GM21360 (cell line): ENCODE data around the gene MEF2D.

Experiments
- ATAC-seq: cut with Tn5 transposase; IDR thresholded peaks from one replicate; pipeline ENCODE4 v1.9.1; 2021; ENCODE audit warnings: mild to moderate bottlenecking, moderate library complexity; ENCODE audit not compliant: unreplicated experiment

The MEF2D gene

DNA sequence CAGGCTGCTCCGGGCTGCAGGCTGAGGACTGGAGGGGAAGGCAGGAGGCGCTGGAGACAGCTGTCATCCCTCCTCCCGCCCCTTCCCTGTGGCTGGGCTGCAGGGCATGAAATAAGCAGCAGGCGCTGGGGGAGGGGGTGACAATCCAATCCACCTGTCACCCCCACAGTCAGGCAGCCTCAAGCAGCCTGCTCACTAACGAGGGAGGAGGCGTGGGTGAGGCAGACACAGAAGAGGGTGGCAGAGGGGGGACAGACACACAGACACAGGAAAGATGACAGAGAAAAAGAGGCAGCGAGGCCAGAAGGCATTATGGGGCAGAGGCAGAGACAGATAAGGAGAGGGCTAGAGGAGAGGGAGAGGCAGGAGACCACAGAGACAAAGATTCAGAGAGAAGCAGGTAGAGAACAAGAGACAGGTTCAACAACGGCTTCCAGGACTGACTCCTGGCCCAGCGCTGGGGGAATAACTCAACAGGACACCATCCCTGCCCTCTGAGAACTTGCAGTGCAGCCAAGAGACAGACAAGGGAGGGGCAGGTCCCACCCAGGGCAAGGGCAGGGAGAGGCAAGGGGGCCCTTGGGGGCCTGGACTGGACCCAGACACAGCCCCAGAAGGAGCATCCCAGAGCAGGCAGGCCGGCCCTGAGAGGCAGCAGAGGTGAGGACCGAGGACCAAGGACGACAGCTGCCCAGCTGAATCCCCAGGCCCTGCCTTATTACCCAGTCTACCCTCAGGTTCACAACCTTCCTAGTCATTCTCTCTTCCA is 11.2 kb downstream of the MEF2D start:
- no peak for ATAC-seq

DNA sequence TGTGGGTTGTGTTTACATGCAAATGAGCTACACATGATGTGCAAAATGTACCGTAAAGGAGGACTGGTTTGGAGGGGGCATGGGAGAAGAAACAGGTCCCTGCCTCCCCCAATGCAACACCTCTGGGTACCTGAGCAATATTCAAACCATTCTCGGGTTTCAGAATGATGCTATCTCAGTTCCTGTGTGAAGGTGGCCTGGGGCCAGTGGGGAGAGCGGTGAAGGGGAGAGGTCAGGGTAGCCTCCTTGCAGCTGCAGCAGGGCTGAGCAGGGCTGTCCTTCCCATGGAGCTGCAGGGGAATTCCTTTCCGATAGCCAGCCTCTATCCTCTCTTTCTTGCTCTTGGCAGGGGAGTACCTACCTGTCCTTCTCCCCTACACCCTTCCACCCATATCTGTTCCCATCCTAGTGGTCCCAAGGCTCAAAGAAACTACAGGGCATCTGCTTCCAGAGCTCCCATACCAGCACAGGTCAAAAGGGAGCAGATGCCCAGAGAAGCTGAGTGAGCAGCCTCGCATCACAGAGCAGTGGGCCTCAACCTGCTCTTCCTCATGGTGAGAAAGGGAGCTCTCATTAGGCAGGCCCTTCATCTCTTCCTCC is 11.9 kb downstream of the MEF2D start:
- ATAC-seq = peak; percentile 37

DNA sequence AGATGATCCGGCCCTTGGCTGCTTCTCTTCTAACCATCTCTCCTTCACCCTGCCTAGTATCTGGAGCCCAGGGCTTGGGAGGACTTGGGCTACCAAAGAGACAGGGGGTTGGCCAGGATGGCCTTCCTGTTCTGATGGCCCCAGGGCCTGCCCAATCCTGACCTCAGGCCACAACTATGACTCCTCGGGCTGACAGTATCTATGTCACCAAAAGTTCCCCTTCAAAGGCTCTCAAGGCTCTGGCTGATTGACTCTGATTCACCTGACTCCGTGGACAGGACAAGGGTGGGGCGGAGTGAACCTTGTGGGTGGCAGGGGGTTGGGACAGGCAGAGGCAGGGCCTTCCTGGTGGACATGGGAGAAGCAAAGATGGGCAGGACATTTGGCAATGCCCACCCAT is 12.7 kb downstream of the MEF2D start:
- no peak for ATAC-seq

DNA sequence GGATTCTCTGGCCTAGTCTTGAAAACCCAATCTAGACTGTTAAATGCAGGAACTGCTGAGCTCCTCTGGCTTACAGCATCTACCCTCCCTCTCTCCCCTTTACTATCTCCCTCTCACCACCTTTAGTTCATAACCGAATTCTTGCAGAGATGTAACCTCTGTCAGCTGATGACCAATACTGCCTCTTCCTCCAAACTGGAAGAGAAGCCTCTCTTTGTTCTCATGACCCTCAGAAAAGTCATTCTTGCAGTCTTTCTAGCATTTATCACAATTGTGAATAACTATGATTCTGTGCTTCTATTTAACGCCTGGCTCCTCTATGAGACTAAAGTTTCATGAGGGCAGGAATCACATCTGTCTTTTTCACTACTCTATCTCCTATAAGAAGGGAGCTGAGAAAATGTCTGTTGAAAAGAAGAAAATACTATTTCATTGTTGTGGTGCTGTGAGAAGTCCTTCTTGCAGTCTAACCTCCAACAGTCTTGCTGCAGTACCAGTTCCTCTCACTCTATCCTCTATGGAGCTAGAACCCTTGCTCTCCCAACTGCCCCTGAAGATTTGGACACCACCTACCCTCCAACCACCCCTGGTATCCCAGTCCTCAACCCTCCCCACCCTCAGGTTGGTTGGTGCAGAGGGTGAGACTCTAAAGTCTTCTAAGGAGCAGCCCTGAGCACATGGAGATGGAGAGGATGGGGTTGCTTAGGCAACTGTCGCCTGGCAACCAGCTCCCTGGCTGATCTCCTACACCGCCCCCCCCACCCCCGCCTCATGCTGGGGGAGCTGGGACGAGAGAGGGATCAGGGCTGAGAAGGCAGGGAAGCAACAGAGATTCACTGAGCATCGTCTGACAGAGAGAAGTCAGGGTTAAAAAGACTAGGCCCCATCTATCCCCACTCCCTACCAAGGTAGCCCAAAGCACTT is 13.9 kb downstream of the MEF2D start:
- no peak for ATAC-seq

DNA sequence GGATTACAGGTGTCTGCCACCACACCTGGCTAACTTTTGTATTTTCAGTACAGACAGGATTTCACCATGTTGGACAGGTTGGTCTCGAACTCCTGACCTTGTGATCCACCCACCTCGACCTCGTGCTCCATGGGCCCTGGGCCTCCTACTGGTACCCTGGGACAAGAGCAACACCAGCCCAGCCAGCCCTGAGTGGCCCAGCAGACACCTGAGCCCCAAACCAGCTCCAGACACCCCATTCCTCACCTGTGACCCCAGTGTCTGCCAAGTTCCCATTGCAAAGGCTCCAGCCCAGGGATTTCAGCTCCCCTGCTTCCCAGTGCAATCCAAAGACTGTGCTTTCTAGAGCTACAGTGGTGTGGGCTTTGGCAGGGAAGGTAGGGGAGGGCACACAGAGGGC is 14.6 kb downstream of the MEF2D start:
- ATAC-seq = no peak

DNA sequence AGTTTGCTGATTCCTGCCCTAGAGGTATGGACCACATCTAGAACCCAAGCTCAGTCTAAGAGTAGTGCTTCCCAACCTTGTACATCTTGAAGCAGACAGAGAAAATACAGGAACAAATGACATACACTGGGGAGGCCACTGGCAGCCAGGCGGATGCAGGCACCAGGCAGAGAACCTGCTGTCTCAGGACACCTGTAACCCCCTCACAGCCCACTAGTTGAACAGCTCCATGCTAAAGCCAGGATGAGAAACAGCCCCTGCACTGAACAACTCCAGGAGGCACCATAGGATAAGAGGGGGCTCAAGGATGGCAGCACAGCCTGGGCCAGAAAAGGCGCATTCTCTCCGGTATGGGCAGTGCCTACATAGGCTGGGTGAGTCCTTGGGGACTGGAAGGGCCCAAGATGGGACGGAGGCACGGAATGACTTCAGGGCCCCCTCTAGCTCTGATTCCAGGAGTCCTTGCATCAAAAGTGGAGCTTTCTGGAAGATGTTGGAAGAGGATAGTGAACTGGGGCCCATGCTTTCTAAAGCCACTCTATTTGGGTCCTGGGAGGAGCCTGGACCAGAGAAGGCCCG is 16.0 kb downstream of the MEF2D start:
- ATAC-seq = no peak

DNA sequence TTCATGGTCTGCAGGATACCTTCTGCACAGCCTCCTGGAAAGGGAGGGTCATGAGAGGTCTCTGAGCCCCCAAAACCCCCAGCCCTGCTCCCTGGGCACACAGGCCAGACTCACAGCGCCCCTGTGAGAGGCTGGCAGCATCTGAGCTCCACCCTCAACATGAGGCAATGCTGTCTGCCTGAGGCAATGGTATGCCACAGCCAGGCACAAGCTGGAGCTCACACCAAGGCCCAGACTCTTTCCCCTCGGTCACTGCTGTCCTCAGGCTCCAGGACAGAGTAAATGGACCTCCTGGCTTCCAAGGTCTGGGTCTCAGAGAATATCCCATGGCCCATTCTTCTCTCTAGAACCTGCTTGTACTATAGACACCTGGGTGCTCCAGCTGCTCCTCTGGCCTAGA is 17.2 kb downstream of the MEF2D start:
- no peak for ATAC-seq

DNA sequence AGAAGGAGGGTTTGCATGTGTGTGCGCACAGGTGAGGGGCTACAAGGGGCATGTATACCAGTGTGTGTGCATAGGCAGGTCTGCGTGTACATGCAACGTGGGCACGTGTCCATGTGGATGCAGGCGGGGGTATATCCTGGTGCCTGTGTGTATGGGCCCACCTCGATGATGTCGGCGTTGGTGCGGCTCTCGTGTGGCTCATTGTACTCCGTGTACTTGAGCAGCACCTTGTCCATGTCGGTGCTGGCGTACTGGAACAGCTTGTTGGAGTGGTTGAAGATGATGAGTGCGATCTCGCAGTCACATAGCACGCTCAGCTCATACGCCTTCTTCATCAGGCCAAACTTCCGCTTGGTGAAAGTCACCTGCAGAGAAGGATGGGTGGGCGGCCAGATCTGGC is 18.3 kb downstream of the MEF2D start:
- ATAC-seq = no peak

DNA sequence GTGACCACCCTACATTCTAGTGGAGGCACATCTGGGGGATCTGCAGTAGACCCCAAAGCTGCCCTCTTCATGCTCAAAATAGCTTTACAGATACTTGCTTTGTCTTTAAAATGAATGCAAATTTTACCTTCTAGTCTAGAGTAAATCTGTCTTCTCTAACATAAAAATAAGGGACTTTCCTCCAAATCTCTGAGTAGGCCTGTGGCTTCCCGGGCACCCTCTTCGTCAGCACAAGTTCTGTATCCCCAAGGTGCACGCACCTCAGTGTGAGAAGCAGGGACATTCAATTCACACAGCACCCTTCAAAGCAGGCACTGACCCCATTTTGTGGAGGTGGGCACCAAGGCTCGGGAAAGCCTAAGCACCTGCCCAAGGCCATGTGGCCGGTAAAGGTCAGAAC is 19.0 kb downstream of the MEF2D start:
- no peak for ATAC-seq

DNA sequence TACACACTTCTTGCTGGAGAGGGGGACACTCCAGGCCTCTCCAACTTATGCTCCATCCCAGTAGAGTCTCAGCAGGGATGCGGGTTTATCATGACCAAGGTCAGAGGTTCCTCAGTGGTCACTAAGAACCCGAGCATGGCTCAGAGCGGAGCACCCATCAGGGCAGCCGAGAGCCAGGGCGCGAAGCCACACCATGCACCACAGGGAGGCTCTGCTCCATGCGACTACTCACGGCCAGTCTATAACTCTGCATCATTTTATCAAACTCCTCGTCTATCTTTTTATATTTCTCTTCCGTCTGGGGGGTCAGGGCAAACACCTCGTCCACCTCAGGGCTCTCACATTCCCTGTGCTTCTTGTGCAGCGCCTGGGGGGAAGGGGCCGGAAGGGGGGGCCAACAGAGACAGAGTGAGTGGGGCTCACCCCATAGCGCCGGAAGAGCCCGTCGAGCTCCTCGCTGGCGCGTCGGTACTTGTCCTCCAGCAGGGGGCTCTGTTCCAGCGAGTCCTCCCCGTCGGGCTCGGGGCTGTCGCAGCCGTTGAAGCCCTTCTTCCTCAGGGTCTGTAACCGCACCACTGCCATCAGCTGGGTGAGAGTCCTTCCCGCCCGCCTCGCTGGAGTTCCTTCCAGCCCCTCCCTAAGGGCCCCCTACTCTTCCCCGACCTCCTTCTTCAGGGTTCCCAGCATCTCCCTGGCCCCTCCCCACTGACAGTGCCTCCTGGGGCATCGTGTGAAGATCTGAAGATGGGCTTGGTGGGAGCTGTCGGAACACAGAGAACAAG is 20.0 kb downstream of the MEF2D start:
- ATAC-seq = no peak

DNA sequence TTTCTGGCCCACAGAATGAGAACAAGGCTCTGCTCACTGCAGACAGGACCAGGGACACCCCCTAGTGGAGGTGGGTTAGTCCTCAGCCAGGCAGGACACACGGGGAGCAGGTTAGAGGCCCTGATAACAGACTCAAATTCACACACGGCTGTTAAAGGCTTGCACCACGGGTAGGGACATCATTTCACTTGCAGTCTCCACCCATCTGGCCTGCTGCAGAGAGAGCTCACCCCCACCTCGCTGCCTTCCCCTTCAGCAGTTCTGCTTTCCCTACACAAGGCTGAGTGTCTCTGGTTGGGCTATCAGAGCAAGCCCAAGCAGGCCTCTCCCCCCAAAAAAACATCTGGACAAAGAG is 20.6 kb downstream of the MEF2D start:
- no peak for ATAC-seq

DNA sequence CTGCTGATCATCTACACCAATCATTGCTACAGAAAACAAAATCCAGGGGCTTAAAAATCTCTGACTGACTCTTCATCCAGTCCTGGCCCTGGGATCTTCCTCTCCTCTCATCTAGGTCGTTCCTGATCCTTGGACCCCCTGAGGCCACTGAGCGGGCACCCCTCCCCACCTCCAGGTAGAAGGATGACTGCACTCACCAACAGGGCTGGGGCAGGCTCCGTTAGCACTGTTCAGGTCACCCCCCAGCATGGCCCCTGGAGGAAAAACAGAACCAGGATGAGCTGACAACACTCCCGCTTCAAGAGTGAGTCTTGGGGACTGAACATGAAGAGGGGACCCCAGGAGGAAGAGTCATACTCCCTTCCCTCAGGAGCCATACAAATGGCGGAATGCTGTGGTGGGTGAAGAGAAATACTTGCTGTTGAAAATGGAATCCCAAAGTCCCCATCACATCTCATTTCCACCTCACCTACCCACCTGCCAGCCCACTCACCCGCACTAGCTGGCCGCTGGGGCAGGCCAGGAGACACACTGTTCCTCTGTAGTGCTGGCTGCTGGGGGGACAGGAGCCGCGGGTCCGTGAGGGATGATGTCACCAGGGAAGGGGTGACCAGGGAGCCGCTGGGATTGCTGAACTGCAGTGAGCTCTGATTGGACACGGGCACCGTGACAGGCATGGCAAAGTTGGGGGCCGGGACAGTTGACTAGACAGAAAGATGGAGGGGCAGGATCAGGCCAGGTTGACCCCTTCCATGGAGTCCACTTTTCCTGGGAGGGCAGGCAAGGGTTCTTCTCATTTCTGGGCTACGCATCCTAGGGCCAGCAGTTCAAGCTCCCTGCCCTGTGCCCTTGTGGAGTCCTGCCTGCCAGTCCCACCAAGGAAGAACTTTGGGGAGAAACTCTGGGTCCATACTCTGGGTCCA is 21.2 kb downstream of the MEF2D start:
- ATAC-seq = no peak

DNA sequence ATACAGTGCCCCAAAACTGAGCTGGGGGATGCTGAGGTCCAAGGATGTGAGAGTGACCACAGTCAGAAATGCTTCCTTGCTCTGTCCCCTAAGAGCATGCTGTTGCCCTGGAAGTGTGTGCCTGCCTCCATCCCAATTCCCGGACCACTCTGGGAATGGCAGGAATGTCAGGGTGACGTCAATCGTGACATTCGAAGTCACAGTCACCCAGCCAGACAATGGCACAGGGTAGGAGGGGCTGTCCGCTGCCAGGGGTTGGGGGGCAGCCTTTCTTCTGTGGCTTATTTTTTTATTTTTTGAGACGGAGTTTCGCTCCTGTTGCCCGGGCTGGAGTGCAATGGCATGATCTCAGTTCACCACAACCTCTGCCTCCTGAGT is 22.3 kb downstream of the MEF2D start:
- ATAC-seq = no peak

DNA sequence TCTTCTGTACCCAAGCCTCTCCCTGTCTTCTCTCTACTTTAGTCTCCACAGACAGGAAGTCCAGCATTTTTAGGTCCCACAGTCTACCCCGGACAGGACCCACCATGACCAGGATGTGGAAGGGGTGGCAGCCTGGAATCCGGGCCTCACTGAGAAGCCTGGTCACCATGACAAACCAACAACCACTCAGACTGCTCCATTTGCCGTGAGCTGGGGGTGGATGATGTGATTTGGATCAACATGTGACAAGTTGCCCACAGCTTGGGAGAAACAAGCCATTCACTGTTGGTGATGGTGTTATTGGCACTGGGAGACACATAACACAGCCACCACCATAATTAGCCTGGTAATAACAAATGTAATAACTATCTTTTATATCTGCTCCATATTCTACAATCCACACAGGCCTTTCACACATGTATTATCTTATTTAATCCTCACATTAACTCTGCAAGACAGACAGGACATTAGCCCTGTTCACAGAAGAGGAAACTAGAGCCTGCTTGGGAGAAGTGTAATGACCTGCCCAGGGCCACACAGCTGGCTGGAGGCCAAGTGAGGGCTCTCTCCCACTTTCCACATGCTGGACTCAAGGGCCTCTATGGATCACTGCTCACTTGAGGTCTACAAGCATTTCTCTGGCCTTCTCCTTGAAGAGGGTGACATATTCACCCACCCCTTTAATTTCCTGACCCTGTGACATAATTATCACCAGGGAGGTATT is 22.9 kb downstream of the MEF2D start:
- no peak for ATAC-seq

DNA sequence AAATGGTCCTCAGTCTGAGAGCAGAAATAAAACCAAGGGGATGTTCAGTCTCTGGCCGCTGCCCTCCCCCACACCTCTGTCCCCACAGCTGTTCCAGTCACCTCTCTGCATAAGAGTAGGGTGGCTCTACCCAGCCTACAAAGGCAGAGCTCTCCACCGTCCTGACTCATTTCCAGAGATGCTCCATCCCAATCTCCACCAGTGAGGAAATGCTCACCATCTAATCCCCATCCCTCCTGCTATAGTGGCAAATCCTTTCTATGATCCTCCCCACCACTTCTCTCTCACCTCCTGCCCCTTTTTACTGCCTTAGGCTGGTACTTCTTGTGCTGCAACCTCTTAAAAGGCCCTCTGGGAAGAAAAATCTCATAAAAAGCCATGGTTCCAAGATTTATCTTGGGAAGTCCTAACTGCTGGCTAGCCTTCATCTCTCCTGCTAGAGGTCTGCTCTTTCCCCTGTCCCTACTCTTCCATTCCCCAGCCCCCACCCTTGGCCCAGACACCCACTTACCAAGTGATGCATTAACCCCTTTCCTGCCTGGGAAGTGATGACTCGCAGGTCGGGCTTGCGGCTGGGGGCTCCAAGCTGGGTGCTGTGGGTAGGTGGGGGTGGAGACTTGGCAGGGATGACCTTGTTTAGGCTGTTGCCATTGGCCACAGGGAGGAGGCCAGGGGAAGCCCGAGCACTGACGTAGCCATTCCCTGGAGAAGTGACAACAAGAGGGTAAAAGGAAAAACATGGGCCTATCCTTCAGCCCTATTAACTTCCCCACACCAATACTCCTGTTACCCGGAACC is 23.9 kb downstream of the MEF2D start:
- no peak for ATAC-seq

DNA sequence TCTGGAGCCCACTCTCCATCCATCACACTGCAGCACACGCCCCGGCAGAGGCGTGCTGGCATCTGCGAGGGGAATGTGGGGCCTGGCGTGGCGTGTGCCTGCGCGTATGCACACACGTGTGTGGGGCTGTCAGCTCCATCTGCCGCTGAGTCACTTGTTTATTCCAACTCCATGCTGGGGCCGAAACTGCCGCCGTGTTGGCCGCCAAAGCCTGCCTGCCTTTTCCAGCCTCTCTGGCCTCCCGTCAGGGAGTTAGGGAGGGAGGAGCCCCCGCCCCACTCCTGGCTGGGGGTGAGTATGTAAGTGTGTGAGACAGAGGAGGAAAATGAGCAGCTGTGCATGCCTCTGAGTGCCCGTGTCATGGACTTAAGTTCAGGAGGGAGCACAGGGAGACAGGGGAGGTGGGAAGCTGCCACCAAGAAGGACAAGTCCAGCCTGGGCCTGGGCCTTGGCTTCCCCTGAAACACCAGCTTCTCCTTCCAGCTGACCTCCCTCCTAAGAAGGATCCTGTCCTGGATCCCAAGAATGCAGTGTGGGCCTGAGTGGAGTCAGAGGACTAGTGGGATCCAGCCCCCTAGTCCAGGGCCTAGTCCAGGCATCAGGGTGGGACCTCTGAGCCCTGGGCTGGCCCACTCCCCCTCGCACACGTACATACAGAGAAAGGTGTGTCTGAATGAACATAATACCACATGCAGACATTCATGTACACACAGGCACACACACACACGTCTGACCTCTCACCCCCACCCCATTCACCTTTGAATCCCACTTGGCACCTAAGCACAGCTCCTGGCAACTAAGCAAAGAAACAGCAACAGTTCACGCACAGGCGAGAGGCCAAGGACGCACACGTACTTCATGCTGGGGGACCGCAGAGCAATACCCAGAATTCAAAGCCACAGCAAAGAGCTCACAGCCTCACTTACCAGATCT is 24.7 kb downstream of the MEF2D start:
- ATAC-seq = no peak

DNA sequence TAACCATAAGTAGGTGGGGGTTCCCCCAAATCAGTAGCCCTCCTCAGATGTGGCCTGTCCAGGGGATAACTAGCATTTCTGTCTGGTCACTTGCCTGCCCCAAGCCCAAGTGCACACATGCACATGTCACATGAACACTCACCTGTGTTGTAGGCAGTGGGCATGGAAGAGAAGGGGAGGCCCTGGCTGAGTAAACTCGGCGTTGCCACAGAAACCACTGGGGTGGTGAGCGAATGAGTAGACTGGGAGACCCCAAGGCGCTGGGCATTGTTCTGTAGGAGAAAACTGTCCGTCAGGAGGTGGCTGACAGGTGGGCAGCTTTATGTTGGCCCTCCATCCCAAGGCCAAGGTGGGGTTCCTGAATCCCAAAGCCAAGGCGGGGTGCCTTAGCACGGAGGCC is 25.6 kb downstream of the MEF2D start:
- ATAC-seq = no peak
